Stimulated activated CD8-positive, alpha-beta memory T cell treated with anti-CD3 and anti-CD28 coated beads, Interleukin-15, amount 100 ng/mL, for 4 hours (primary cell): ENCODE measurements around the gene DYNC1I2.
"Not testable (repeated sequence)": the region's sequence is repeated elsewhere in the genome, so short reads cannot be mapped to it uniquely, and the experiment has no call there.

Experiments
- DNase-seq, 2 donors: peaks; one replicate each; pipeline ENCODE4 v3.0.0-alpha.2; 2020; ENCODE audit warnings: low read depth in 2 of 2

The DYNC1I2 gene

GRCh38 chr2:171712051-171712450 is 24.8 kb downstream of the DYNC1I2 start:
- DNase-seq, result no peak

DNA sequence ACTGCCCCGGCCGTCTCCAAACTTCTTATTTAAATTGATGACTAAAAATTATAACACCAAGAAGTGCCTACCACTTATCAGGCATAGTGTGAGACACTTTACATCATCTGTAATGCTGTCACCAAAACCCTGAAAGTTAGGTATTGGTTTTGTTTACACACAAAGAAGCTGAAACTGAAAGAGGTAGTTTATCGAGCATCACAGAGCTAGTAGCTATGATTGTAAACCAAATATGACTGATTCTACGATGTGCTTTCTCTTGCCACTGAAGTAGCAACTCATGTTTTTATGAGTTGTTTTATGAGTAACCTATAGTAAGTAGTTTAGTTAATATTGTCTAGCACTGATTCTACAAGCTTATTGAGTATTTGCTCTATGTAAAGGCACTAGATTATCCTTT is 31.5 kb downstream of the DYNC1I2 start:
- no peak for DNase-seq

DNA sequence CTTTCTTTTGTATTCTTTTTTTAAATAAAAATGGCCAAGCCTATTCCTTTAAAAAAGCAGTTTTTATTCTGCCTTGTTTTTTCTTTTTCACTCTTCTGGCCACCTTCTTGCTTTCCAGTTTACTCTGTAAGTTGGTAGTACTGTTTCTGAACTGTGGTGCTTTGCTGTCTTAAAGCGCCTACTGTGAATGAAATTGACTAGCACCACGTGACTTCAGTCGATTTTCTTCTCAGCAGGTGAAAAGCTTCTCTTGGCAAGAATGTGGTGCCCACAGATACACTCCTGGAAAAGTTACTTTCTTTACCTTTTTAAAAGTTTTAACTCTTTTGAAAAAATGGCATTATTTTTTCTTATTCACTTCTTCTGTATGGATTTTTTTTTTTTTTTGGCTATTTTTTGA is 32.4 kb downstream of the DYNC1I2 start:
- no peak for DNase-seq

DNA sequence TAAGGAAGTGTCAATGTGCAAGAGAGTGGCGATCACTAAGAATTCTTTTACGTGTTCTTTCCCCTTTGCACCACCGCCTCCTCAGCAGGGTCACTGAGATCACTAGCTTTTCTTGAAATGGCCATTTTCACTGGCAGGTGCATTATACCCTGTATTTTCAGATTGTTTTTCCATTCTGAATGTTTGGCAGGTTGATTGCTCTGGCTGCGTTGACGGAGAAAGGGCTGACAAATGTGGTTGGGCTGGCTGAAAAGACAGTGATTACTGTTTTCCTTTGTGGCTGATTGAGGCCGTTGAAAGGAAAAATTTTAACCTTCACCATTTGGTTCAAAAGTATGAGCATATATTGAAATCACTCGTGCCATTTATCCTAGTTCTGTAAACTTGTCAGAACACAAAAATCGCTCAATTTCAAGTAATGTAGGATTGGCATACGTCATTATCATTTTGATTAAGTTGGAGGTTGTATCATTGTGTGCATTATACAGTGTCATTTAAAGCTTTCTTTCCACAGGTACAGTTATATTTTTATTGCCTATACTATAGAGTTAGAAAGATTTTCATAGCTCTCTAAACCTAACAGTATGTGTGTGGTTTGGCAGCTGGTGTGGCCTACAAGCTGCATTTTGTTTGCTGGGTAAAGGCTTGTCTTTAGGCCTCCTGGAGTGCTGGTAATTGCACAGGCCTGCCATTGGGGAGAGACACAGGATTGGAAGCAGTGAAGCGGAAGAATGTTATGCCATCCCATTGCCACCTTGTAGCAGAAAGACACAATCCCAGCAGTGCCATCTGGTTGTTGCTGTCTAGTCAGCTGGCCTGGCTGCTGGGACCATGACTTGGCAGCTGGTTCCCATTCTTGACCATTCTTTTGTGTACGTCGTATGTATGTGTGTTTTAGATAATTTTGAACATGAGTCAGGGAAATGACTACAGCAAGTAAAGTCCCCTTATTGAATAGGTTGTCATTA is 36.7 kb downstream of the DYNC1I2 start:
- DNase-seq, result no peak

DNA sequence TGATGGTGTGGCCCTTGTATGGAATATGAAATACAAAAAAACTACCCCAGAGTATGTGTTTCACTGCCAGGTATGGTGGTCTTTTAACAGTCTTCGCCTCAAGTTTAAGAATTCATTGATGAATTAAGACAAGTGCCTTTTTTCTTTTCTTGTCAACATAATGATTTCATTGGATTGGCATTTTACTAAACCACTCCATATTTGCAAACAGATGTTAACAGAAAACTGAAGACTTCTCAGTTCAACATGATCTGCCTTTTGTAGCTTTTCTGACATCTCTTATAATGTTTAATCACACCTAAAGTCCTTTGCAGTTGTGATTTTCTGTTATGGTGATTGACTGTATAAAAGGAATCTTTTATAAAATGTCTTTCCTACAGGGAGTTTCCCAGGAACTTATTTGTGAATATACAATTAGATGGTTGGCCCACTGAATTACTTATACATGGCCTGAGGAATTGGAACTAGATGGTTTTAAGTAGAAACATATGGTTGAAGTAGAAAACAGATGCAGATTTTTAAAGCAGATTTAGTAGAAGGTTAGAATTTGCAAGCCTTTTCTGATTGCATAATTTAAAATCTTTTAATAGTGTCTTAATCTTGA is 39.7 kb downstream of the DYNC1I2 start:
- no peak for DNase-seq

DNA sequence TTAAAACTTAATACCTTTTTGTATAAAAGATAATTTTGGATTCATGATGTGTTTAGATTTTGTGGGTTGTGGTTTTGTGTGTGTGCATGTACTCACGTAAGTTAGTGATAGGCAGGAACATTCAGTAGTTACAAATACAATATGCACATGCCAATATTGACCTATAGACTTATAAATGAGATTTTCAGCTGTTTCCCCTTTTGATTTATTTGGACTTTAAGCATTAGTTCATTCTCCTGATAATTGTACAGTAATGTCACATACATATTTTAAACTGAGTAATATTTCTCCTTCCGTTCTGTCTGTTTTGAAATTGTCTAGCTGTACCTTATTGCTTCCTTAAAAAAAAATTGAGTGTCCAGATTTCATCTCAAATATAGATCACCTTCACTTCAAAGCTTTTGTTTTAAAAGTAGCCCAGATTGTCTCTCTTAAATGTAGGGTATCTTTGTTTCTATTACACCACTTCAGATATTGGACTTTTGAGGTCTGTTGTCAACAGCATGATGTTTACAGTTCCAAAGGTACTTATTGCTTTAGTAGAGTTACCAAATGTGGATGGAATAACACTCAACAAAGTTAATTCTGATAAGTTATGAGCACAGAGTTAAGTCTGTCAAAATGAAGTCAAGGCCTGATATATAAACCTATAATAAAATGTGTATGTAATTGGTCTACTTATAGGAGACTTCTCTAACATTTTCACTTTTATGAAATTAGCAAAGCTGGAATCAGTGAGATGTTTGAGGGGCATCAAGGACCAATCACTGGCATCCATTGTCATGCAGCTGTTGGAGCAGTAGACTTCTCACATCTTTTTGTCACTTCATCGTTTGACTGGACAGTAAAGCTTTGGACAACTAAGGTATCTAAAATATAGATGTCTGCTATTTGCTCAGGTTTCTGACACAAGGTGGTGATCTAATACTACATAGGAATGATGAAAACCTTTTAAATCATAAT is 42.0 kb downstream of the DYNC1I2 start:
- no peak for DNase-seq

GRCh38 chr2:171729952-171730317 is 42.7 kb downstream of the DYNC1I2 start:
- DNase-seq, result no peak

DNA sequence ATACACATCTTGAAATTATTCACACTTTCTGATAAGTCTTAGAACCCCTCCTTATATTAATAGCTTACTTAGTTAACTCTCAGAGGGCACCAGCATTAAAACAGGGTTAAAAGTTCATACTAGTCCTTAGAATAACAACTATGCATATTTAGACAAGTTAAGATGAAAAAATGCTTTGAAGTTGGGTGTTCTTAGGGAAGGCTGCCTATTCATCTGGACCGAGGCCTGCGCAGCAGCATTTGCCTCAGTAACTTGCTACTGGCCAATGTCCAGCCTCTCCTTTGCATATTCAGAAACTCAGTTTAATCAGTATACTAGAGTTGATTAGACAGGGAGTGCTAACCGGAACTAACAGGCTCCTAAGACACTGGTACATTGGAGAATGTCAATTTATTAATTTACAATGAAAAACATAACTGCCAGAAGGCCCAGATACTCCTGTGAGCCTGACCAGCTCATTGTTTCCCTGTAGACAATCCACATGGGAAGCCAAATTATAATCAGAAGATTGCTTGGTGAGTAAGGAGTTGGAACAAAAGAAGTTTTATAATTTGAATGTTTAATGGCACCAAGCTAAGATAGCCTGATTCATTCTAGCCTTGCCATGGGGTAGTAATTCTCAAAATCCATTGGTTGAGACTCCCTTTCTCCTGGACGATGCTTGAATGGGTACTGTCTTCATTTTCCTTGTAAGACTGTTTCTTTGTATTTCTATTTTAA is 48.9 kb downstream of the DYNC1I2 start:
- DNase-seq, result no peak

- DNase-seq, result no peak
Observed at GRCh38 chr2:171741189-171741588, 53.9 kb downstream of the DYNC1I2 start.

GRCh38 chr2:171742760-171743159 is 55.5 kb downstream of the DYNC1I2 start:
- DNase-seq, result no peak

GRCh38 chr2:171745141-171745540 is 57.9 kb downstream of the DYNC1I2 start:
- DNase-seq, result no peak

- DNase-seq, result no peak
Observed at GRCh38 chr2:171745806-171746205, 58.5 kb downstream of the DYNC1I2 start.

- DNase-seq, result no peak
Observed at GRCh38 chr2:171747371-171747770, 60.1 kb downstream of the DYNC1I2 start.

- DNase-seq, result no peak
Observed at GRCh38 chr2:171754254-171754939, 67.1 kb downstream of the DYNC1I2 start.

DNA sequence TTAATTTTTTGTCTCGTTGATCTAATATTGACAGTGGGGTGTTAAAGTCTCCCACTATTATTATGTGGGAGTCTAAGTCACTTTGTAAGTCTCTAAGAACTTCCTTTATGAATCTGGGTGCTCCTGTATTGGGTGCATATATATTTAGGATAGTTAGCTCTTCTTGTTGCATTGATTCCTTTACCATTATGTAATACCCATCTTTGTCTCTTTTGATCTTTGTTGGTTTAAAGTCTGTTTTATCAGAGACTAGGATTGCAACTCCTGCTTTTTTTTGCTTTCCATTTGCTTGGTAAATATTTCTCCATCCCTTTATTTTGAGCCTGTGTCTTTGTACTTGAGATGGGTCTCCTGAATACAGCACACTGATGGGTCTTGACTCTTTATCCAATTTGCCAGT is 71.5 kb downstream of the DYNC1I2 start:
- DNase-seq, result not testable (repeated sequence)

DNA sequence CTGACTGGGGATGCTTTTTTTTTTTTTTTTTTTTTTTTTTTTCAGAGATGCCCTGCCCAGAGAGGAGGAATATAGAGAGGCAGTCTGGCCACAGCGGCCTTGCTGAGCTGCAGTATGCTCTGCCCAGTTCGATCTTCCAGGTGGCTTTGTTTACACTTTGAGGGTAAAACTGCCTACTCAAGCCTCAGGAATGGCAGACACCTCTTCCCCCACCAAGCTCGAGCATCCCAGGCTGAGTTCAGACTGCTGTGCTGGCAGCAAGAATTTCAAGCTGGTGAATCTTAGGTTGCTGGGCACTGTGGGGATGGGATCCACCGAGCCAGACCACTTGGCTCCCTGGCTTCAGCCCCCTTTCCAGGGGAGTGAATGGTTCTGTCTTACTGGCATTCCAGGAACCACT is 73.9 kb downstream of the DYNC1I2 start:
- not testable (repeated sequence) for DNase-seq

DNA sequence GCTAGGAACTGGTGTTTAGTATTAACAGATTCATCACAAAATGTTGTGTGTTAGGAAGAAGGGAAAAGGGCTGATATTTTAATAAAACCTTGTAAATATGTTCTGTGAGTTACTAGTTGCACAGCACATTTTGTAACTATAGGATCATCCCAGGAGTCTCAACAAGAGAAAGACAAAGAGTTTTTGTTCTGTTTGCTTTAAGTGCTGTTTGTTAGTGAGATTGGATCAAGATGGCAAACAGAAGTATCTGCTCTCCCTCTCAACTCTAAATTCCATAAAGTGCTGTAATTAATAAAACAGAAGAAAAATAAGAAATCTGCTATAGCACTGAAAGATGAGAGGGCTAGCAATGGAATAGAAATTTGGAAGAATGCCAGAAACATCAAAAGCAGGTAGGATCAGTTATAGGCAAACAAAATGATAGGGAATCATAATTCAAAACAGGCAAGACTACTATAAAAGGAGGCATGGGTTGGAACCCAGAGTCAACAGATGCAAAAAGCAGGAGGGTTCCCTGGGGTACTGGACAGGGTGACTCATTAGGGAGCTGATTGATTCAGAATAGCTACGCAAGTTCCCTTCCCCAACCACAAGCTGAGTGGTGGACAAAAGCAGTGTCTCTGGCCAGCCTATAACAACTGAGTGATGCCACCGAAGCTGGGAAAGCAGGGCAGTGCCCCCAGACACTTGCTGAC is 75.8 kb downstream of the DYNC1I2 start:
- no peak for DNase-seq

GRCh38 chr2:171763602-171764001 is 76.3 kb downstream of the DYNC1I2 start:
- no peak for DNase-seq

DNA sequence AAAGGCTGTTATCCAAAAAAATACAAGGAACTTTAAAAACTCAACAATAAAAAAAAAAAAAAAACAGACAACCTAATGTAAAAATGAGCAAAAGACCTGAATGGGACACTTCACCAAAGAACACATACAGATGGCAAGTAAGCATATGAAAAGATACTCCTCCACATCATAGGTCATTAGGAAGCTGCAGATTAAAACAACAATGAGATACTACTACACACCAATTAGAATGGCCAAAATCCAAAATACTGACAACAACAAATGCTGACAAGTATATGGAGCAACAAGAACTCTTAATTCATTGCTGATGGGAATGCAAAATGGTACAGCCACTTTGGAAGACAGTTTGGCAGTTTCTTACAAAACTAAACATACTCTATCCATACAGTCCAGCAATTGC is 84.2 kb downstream of the DYNC1I2 start:
- no peak for DNase-seq

DNA sequence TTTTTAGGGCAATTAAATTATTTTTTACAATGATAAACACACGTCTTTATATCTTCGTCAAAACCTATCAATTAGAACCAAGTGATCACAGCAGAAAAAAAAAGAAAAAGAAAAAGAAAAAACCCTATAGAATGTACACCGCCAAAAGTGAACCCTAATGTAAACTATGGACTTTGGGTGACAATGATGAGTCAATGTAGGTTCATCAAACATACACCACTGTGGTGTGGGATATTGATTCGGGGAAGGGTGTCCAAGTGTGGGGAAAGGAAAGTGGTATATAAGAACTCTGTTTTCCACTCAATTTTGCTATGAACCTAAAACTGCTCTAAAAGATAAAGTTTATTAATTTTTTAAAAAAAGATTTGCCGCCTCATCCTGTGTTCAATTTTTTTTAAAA is 85.1 kb downstream of the DYNC1I2 start:
- DNase-seq, result no peak
